Activated CD8-positive, alpha-beta T cell treated with anti-CD3 and anti-CD28 coated beads for 36 hours (primary cell): ENCODE results near the gene BCHE. TPM values are rescaled to one million over a fixed set of nuclear protein-coding genes. Genes with fewer than 3 reads are reported as not detected.

Source experiments
- ATAC-seq: fragments of 200-7000 bp; cut with Tn5 transposase; one replicate; pipeline ENCODE4 v1.10.0; 2021; ENCODE audit warnings: mild to moderate bottlenecking, moderate library complexity
- CTCF ChIA-PET: fragments of 350-600 bp; sonication (Branson Sonifier 250); formaldehyde crosslinking; loops from one replicate; lab custom pipeline; 2021; ENCODE audit warnings: antibody characterized with exemption; lab: Charles Lee
- POLR2A ChIA-PET: fragments of 350-600 bp; sonication (Branson Sonifier 250); formaldehyde crosslinking; loops from one replicate; lab custom pipeline; 2021; ENCODE audit warnings: antibody characterized with exemption; lab: Charles Lee
- DNase-seq: peaks from one replicate; pipeline ENCODE4 v3.0.0-alpha.2; 2020
- H3K27ac Mint-ChIP-seq: one replicate; pipeline ENCODE4 v1.8.0; 2021; ENCODE audit warnings: mild to moderate bottlenecking, mixed read lengths
- H3K27me3 Mint-ChIP-seq: one replicate; pipeline ENCODE4 v1.8.0; 2021; ENCODE audit warnings: mixed read lengths
- H3K36me3 Mint-ChIP-seq: one replicate; pipeline ENCODE4 v1.8.0; 2021; ENCODE audit warnings: low read depth, mixed read lengths
- H3K4me1 Mint-ChIP-seq: one replicate; pipeline ENCODE4 v1.8.0; 2021; ENCODE audit warnings: low read depth, mixed read lengths
- H3K4me3 Mint-ChIP-seq: one replicate; pipeline ENCODE4 v1.8.0; 2021; ENCODE audit warnings: mild to moderate bottlenecking, moderate library complexity, mixed read lengths
- H3K9me3 Mint-ChIP-seq: one replicate; pipeline ENCODE4 v1.8.0; 2021; ENCODE audit warnings: mixed read lengths
- intact Hi-C: fragments of 100-400 bp; cut with micrococcal nuclease; formaldehyde crosslinking; loops from one replicate; pipeline ENCODE4 v1.10.0; 2022
- total RNA-seq, 2 experiments: library from RNA; stranded (reverse); gene quantifications; one replicate each; pipeline ENCODE4 v1.2.3, GENCODE V29; 2021
- TF ChIP-seq, protein P1 (sequence below): fragments of 200-600 bp; IDR thresholded peaks from one replicate; pipeline ENCODE4 v1.8.0; 2022; ENCODE audit warnings: antibody characterized with exemption, mild to moderate bottlenecking

BCHE gene
- total RNA-seq, 2 experiments from 2014 or later: not detected

DNA sequence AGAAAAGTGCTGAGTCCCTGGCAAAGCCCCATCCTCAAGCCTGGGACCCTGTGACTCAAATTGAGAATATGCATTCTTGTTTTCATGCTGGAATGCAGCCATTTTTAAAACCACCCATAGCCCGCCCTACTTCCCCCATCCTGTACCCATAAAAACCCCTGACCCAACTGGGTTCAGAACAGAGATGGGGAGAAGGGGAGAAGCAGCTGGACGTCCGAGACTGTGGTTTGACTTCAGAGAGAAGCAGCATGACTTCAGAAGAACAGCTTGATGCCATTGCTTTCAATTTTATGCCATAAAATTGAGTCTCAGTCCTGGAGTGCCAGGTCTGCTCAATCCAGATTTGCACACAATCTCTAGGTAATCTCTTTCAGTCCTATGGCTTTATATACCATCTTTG, 78.2 kb downstream of the BCHE start:
- H3K27me3 Mint-ChIP-seq: no peaks in the 10 kb centered on the region
- no peak overlapping the region for H3K27ac Mint-ChIP-seq
- H3K4me1 Mint-ChIP-seq: no peaks in the 10 kb centered on the region
- ChIA-PET CTCF (no interaction called here), POLR2A (no interaction called here)
- intact Hi-C loops: no loop called here
- DNase-seq (no peak), ATAC-seq (no peak)
- no peak overlapping the region for H3K4me3 Mint-ChIP-seq
- H3K9me3 Mint-ChIP-seq: peaks cover 2% of the 10 kb centered on the region
- TF ChIP-seq, protein P1, sequence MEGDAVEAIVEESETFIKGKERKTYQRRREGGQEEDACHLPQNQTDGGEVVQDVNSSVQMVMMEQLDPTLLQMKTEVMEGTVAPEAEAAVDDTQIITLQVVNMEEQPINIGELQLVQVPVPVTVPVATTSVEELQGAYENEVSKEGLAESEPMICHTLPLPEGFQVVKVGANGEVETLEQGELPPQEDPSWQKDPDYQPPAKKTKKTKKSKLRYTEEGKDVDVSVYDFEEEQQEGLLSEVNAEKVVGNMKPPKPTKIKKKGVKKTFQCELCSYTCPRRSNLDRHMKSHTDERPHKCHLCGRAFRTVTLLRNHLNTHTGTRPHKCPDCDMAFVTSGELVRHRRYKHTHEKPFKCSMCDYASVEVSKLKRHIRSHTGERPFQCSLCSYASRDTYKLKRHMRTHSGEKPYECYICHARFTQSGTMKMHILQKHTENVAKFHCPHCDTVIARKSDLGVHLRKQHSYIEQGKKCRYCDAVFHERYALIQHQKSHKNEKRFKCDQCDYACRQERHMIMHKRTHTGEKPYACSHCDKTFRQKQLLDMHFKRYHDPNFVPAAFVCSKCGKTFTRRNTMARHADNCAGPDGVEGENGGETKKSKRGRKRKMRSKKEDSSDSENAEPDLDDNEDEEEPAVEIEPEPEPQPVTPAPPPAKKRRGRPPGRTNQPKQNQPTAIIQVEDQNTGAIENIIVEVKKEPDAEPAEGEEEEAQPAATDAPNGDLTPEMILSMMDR: no peak
- no peaks in the 10 kb centered on the region for H3K36me3 Mint-ChIP-seq

DNA sequence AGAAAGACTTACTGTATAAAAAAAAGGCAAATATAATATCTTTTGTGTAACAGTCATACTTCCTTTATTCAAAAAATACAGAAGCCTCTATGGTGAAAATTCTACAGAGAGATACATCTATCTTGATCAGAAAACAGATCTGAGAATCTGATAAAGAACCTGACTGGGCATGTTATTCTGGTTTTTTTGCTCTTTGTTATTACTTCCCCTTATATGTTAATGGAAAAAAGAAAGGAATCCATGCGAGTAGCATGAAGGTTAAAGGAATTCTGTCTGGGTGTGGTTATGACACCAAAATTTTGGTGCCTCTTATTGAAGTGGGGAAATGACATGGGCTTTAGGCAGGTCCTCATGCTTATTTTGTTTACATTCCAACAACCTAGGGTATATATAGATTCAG, 81.7 kb downstream of the BCHE start:
- no peak for DNase-seq
- Mint-ChIP-seq H3K36me3 (no peaks in the 10 kb centered on the region), H3K4me1 (no peaks in the 10 kb centered on the region), H3K27me3 (no peaks in the 10 kb centered on the region), H3K4me3 (no peak overlapping the region), H3K9me3 (peaks cover 2% of the 10 kb centered on the region), H3K27ac (no peak overlapping the region)
- ChIA-PET CTCF (no interaction called here), POLR2A (no interaction called here)
- ATAC-seq: no peak
- TF ChIP-seq, protein P1: no peak
- intact Hi-C loops: no loop called here

DNA sequence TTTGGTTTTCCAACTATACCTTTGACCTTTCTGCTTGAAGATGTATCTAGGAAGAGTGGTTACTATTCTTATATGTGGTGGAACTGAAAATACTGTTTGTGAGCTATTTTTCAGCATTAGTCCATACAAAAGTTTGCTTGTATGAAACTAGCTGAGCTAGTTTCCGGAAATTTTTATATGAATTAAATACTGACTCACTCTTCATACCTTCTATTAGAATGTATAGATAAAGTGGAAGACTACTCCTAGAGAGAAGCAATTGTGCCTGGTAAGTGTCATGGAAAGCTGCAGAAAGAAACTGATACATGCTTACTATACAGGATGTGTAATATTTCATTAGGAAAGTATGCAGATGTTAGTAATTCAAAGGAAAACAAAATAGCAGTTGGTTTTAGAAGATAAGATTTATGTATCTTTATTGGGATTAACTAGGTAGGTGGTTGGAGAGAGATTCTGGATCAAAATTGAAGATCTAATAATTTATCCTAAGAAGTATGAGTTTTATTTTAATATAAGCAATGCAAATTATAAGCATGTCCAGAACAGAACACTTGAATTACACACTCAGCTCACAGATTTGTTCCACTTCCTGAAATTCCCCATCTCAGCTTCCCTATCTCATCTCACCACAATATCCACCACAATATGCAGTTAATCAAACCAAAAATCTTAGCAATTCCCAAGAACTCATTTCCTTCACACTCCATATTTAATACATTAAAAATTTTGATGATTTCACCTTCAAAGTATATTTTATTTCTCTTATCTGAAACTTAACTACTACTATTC, 82.8 kb downstream of the BCHE start:
- POLR2A ChIA-PET: no interaction called here

DNA sequence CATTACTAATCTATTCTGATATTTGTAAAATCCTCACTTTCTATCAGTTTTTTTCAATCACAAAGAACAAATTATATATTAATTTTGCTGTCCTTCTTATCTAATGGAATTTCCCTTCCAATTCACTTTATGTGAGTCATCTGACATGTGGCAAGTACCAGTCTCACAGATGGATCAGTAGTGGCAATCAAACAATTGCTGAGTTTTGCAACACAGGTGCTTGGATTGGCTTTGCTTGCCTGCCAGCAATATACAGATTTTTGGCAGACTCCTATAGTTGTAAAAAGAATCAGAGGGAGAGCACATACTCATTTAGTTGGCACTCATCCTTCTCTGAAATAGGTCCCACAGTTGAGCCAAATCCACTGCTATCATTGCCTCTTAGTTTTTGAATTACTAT, 83.7 kb downstream of the BCHE start:
- H3K27ac Mint-ChIP-seq: no peak overlapping the region
- H3K9me3 Mint-ChIP-seq: peaks cover 2% of the 10 kb centered on the region
- ATAC-seq (no peak), DNase-seq (no peak)
- CTCF ChIA-PET: no interaction called here
- no peak overlapping the region for H3K4me3 Mint-ChIP-seq
- no peaks in the 10 kb centered on the region for H3K27me3 Mint-ChIP-seq
- H3K4me1 Mint-ChIP-seq: no peaks in the 10 kb centered on the region
- POLR2A ChIA-PET: no interaction called here
- intact Hi-C loops: no loop called here
- H3K36me3 Mint-ChIP-seq: no peaks in the 10 kb centered on the region
- TF ChIP-seq, protein P1: no peak

More for the DNA sequence above, 82.8 kb downstream of the BCHE start:
- H3K27ac Mint-ChIP-seq: no peak overlapping the region
- intact Hi-C loops: no loop called here
- H3K4me1 Mint-ChIP-seq: no peaks in the 10 kb centered on the region
- CTCF ChIA-PET: no interaction called here
- no peak for DNase-seq
- no peaks in the 10 kb centered on the region for H3K9me3 Mint-ChIP-seq
- no peak for ATAC-seq
- H3K4me3 Mint-ChIP-seq: no peak overlapping the region
- TF ChIP-seq, protein P1: no peak
- no peaks in the 10 kb centered on the region for H3K36me3 Mint-ChIP-seq
- no peaks in the 10 kb centered on the region for H3K27me3 Mint-ChIP-seq

DNA sequence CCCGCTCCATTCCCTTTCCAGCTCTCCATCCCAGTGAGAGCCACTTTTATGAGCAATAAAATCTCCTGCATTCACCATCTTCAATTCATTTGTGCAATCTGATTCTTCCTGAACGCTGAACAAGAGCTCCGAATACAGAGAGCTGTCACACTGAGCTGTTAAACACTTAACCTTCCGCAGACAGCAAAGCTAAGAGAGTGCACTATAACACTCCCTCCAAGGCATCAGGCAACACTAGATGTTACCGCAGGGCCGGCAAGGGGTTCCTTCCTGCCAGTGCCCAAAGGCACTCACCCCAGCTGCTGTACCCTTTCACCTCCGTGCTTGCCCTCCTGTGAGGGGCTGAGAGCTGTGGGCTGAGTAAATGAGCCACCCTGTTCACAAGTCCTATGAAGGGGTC, 85.6 kb downstream of the BCHE start:
- H3K27me3 Mint-ChIP-seq: no peaks in the 10 kb centered on the region
- H3K4me3 Mint-ChIP-seq: no peak overlapping the region
- TF ChIP-seq, protein P1: no peak
- H3K36me3 Mint-ChIP-seq: no peaks in the 10 kb centered on the region
- ATAC-seq (no peak), DNase-seq (no peak)
- CTCF ChIA-PET: no interaction called here
- intact Hi-C loops: no loop called here
- no peaks in the 10 kb centered on the region for H3K4me1 Mint-ChIP-seq
- POLR2A ChIA-PET: no interaction called here
- peaks cover 2% of the 10 kb centered on the region for H3K9me3 Mint-ChIP-seq
- no peak overlapping the region for H3K27ac Mint-ChIP-seq
